Measurements from ENCODE around the gene PTPN6.

Gene PTPN6

DNA sequence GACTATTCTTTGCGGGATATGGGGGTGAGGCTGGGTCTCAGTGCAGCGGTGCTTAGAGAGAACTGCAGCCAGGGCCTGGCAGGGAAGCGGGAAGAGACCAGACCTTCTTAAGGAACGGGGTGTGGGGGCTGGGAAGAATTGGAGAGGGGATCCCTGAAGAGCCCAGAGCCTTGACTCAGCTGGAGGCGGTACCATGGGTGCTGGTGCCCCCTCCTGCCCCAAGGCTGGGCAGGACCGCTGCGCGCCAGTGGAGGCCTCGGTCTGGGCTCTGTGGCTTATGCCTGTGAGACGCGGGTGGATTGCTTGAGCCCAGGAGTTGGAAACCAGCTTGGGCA is 8.9 kb upstream of the PTPN6 start:
- no peak for FAIRE-seq

DNA sequence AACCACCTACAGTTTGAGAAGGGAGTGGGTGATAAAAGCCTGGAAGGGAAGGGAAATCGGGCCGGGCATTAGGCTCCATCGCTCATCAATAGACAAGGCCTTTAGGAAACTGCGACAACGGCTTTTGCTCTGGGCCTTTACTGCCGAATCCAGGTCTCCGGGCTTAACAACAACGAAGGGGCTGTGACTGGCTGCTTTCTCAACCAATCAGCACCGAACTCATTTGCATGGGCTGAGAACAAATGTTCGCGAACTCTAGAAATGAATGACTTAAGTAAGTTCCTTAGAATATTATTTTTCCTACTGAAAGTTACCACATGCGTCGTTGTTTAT is 7.8 kb upstream of the PTPN6 start:
- peak; percentile 84 for FAIRE-seq

DNA sequence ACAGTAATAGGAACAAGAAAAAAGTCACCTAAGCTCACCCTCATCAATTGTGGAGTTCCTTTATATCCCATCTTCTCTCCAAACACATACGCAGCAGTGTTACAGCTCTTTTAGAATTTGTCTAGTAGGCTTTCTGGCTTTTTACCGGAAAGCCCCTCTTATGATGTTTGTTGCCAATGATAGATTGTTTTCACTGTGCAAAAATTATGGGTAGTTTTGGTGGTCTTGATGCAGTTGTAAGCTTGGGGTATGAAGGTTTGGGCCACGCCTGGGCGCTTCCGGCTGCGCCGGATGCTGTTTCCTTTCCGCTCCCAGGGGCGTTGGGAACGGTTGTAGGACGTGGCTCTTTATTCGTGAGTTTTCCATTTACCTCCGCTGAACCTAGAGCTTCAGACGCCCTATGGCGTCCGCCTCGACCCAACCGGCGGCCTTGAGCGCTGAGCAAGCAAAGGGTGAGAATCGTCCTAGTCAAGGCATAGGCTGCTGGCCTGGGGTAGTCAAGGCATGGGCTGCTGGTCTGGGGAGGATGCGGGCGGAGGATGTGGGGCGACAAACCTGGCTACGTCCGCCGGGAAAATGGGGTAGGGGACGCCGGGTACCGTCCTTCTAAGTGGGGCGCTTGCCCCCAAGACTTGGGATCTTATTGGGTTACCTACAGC is 7.3 kb upstream of the PTPN6 start, which contains the start of the genes C12orf57 and RNU7-1:
TSS of gene C12orf57 (plus strand) at position 301 of the 659 bp plus-strand sequence. CDS start at position 401, 100 bp downstream.
TSS of gene RNU7-1 (plus strand) at position 95 of the 659 bp plus-strand sequence.
- no peak for FAIRE-seq

DNA sequence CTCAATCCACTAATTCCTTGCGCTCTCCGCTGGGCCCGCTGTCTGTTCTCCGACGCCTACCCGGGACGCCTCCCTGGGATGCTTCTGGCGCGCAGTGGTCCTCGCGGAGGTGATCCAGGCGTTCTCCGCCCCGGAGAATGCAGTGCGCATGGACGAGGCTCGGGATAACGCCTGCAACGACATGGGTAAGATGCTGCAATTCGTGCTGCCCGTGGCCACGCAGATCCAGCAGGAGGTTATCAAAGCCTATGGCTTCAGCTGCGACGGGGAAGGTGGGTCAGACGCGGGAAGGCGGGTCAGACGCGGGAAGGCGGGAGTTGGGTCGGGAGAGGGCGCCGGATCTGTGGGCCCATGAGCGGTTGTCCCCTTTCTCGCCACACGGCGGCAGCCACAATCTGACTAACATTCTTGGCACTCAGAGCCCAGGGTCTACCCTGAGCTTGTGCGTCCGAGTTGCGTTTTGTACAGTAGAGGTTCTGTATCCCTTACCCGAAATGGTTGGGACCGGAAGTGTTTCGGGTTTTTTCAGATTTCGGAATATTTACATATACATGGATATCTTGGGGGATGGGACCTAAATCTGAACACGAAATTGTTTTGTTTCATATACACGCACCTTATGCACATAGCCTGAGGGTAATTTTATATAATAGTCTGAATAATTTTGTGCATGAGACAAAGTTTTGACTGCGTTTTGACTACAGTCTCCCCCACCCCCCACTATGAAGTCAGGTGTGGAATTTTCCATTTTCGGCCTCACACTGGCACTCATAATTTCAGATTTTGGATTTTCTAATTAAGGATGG is 6.6 kb upstream of the PTPN6 start:
- FAIRE-seq: no peak

DNA sequence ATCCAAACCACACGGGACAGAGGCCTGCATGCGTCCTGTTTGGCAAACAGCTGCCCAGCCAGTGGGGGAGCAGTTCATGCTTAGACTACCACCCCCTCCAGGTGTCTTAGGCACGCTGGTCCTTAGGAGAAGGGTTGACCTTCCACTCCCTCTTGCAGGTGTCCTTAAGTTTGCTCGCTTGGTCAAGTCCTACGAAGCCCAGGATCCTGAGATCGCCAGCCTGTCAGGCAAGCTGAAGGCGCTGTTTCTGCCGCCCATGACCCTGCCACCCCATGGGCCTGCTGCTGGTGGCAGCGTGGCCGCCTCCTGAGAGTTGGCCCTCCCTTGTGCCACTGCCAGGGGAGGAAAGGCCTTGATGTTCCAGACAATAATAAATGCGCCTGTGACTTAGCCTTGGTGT is 5.5 kb upstream of the PTPN6 start:
- no peak for FAIRE-seq

DNA sequence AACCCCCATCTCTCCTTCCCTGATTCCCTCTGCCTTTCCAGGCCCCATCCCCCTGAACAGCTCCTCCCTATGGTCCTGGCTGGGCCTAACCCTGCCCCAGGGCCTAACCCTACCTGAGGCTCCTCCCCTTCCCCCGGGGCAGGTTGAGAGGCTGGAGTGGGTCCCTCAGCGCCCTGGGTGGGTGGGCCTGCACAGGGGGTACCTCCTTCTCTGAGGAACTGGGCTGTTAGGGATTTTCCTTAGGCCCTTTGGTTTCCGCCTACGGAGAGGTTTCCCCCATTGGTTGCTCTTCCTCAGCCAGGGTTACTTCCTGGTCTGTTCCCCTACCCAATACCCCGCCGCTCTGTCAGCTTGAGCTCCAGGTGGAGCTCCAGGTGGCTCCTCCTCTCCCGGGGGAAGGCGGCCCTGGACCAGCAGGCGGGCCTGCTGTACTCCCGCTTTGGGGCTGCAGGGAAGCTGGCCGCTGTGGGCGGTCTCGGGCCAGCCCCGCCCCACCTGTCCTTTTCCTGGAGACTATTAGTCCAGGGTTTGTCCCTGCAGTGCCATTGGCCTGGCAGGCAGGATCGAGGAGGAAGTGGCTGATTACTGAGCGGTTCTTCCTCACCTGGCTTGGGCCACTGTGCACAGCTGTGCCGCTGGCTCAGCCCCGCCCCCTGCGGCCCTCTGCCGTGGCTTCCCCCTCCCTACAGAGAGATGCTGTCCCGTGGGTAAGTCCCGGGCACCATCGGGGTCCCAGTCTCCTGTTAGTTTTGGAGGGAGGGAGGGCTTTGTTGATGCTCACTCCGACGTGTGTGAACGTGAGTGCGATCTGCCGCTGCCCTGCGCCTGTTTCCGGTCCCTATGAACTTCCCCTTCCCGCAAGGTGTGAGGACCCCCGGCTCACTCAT is 4.9 kb upstream of the PTPN6 start:
- FAIRE-seq: no peak

DNA sequence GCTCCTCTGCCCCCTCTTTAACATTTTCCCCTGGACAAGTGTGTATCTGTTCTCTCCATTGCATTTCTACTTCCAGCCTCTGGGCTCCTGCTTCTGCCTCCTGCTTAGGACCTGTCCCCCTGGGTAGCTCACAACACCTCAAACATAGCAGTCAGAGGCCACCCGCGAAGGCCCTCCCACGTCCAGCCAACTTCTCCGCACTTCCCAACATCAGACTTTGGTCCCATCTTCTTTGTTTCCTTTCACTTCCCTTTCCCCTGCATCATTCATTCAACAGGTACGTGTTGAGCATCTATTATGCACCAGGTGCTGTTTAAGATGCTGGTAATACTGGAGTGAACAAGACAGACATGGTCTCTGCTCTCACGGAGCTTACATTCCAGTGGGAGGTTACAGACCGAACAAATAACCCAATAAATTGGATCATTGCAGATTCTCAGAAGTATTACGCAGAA is 4.2 kb upstream of the PTPN6 start:
- FAIRE-seq: no peak

DNA sequence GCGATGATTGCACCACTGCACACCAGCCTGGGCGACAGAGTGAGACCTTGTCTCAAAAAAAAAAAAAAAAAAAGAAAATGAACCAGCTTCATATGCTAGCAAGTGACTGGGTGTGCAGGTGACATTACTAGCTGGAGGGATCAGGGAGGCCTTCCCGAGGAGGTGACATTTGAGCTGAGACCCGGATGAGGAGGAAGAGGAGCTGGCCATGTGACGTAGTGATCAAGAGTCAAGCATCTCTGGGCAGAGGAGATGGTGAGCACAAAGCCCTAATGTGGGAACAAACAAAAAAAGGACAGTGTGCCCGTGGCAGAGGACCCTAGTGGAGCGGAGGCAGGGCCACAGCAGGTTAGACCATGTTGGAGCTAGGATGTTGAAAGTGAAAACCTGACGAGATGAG is 3.5 kb upstream of the PTPN6 start:
- no peak for FAIRE-seq

DNA sequence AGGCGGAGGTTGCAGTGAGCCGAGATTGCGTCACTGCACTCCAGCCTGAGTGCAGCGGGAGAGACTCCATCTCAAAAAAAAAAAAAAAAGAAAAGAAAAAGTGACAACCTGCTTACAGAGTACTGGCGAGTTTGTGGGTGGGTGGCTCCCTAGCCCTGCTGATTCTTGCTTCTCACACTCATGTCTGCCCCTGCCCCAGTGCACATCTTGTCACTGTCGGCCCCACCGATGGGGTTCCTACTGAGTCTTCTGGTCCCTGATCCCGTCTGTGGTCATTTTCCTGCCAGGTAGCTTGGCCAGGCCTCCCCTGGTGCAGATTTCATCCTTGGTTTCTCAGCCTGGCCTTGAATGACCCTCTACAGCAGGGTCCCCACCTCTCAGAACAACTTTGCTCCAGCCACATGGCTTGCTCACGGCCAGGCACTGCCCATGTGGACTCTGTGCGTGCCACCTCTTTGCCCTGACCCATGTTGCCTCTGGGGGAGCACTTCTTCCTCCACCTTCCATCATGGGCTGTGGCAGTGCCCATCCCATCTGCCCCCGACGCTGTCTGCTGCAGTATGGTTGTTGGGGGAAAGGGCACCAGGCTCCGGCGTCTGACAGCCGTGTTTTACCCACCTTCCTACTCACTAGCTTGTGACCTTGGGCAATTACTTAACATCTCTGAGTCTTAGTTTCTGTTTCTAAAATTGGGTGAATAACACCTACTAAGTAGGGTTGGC is 2.1 kb upstream of the PTPN6 start:
- no peak for FAIRE-seq

DNA sequence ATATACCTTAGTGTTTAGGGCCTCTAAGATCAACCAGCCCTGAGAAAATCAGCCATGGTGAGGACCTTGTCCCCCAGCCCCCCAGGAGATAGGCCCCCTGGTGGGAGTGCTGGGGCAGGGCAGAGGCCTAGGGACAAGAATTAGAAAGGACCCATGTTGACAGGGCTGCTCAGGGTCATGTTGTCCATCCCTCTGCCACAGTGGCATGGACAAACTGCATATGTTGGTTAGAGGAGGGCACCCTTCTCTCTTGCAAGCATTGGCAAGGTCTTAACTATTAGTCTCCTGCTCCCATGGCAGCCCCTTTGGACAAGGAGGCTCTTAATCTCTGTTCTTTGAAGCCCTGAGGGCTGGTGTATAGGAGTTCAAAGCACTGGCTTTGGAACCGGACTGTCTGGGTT is 755 bp upstream of the PTPN6 start:
- FAIRE-seq: no peak

DNA sequence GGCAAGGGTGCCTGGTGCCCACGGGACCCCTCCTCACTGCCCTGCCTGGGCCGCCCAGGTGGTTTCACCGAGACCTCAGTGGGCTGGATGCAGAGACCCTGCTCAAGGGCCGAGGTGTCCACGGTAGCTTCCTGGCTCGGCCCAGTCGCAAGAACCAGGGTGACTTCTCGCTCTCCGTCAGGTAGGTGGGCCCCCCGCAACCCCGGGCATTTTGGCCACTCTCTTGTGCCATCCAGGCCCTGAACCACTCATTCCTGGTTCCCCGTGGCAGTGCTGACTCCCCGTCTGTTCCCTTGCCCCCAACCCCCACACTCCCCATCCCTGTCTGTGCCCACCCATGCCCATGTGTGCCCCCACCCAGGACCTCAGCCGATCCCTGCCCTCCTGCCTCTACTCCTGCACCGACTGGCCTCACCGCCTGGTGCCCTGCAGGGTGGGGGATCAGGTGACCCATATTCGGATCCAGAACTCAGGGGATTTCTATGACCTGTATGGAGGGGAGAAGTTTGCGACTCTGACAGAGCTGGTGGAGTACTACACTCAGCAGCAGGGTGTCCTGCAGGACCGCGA is 480 bp downstream of the PTPN6 start:
- FAIRE-seq: no peak

DNA sequence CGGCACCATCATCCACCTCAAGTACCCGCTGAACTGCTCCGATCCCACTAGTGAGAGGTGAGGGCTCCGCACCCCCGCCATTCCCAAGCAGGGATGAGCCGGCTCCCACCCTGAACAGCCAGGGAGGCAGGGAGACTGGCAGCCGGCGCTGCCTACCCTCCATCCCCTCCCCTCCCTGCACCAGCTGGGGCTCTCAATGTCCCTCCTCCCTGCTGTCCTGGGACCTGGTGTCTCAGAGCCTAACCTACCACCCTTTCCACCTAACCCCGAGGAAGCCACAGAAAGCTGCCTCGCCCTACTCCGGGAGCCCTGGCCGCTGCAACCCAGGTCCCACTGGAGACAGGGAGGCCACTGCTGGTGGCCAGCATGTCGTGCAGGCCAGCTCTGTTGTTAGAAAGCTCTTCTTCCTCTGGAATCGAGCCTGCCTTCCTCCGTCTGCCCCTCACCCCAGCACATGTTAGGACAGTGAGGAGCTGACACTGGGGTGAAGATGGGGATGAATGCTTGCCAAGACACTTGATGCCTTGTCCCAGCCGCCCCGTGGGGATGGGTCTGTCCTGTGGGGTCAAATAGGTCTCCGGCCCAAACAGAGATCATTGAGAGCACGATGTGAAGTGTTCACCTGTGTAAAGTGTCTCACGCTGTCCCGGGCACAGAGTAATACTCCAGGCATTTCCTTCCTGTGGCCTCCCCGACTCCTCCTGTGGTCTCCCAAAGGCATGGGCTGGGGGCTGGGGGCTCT is 1.1 kb downstream of the PTPN6 start:
- no peak for FAIRE-seq

DNA sequence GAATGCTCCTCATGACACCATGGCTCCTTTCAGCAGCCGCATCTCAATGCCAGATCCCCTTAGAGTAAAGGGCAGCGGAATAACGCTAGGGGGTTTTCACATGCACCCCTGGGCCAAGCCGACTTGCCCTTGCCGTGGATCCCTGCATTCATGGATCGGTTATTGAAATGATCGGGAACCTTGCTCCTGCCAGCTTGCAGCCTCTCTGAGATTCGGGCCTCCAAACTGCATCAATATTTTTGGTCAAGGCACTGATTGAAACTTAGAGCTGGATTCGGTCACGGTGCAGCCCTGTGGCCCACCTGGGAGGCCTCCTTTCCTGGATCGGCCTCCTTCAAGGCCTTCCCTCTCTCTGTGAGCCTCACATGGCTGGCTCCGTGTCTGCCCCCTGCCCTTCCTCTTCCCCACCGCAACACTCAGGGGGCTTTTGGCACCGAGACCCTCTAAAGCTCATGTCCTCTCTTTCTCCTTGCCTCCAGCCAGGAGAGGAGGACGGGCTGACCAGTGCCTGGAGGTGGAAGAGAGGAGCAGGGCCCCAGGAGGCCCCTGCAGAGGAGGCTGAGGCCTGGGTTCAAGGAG is 1.8 kb downstream of the PTPN6 start:
- FAIRE-seq: no peak

DNA sequence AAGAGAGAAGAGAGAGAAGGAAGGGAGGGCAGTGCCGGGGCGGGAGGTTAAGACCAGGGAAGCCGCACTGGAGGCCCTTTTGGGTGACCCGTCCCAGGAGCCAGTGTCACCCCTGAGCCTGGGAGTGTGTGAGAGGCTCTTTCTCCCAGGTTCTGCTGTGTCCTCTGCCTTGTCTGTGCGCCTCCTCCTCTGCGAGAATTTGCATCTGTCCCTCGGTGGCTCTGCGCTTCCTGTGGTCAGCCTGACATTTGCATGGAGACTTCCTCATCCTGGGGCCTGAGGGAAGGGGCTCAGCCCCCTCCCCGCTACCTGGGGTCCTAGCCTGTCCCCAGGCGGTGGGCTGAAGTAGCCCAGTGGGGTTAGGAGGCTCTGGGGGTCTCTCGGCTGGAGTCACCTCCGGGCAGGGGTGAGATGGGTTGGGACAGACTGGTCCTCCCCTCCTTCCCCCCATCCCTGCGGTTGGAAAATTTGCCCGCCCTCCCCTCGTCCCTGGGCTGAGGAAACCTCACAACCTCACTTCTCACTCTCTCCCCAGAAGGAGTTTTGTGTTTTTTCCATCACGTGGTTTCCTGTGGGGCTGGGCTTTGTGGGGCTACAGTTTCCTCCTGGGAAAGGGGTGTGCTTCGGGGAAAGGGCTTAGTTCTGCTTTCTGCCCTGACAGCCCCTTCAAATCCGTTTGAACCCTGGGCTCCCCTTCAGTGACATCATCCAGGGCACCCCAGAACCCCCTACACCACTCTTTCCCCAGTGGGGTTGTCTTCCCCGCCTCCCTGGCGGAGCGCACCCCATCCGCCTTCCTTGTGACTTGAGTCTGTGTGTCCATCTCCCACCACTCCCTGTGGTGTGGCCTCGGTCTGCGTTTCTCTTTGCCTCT is 2.5 kb downstream of the PTPN6 start:
- no peak for FAIRE-seq

DNA sequence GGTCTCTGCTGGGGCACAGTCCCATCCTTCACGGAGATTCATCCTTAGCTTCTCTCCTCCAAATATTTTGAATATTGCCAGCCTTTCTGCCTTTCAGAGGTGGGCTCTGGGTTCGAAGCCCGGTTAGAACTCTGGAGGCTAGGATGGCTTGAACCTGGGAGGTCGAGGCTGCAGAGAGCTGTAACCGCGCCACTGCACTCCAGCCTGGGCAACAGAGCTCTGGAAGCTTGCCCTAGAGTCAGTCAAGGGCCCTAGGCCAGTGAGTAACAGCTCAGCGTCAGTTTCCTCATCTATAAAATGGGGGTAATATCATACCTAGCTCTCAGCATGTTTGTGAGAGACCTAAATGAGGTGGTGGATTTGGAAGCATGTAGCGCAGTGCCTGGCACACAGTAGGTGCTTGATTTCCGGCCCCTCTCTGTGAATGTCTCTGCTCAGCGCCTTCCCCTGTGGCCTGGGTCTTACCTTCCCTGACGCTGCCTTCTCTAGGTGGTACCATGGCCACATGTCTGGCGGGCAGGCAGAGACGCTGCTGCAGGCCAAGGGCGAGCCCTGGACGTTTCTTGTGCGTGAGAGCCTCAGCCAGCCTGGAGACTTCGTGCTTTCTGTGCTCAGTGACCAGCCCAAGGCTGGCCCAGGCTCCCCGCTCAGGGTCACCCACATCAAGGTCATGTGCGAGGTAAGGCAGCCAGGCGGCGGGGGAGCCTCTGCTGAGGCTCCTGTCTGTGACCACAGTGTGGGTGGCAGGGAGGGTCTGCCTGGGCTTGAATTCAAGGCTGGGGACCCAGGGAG is 3.4 kb downstream of the PTPN6 start:
- no peak for FAIRE-seq

DNA sequence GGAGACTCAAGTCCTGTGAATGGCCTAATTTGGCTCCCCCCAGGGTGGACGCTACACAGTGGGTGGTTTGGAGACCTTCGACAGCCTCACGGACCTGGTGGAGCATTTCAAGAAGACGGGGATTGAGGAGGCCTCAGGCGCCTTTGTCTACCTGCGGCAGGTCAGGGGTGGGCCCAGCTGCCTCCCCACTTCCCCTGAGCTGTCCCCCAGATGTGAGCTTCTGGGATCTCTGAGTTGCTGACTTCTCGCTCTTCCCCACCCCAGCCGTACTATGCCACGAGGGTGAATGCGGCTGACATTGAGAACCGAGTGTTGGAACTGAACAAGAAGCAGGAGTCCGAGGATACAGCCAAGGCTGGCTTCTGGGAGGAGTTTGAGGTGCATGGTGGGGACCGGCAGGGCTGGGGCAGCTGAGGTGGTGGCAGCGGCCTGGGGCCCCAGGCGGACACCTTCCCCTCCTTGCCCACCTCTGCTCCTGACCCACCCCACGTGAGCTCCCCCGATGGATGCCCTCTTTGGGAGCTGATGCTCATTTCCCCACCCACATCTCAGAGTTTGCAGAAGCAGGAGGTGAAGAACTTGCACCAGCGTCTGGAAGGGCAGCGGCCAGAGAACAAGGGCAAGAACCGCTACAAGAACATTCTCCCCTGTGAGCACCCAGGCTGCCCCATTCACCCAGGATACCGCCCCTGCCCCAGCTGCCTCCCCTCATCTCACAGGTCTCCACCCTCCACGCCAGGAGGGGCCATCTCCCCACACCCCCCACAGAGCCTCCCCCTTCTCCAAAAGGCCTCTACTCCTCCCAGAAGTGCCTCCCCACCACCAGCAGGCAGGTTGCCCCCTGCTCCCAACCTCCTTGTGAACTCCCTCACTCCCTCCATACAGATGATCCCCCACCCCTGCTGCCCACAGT is 4.2 kb downstream of the PTPN6 start:
- FAIRE-seq: no peak

DNA sequence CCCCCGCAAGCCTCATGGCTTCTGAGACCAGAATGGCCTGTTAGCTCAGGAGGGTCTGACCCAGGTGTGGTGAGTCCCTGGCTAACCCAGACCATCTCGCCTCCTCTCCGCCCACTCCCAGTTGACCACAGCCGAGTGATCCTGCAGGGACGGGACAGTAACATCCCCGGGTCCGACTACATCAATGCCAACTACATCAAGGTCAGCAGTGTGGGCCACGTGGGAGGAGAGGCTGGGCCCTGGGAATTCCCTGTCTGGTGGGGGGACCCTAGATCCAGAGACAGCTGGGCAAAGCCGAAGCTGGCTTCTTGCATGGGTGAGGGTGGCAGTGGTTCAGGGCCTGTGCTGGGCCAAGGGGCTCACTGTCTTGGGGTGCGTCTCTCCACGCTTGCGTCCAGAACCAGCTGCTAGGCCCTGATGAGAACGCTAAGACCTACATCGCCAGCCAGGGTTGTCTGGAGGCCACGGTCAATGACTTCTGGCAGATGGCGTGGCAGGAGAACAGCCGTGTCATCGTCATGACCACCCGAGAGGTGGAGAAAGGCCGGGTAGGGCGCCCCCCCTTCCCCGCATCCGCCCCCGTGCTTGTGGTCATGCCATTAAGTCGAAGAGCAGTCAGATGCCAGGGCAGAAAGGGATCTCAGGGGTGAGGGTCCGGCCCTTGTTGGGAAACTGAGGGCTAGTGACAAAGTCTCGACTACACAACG is 5.0 kb downstream of the PTPN6 start:
- FAIRE-seq: no peak

Data from colon (tissue), 2 donors.